ENCODE data around the gene OTUB1. TPM values are rescaled to one million over a fixed set of nuclear protein-coding genes. Genes with fewer than 3 reads are reported as not detected.

The OTUB1 gene
- total RNA-seq, 1 donor from 2014 or later, result 107 TPM

- Mint-ChIP-seq H3K4me3 (ENCODE audit: low read depth) (no peak overlapping the region), H3K9me3 (no peaks in the 10 kb centered on the region)
- intact Hi-C loops (cut with micrococcal nuclease), result no loop called here
Measured at GRCh38 chr11:64001484-64002420, 15.5 kb downstream of the OTUB1 start.

GRCh38 chr11:64003807-64004589, 17.8 kb downstream of the OTUB1 start:
- Mint-ChIP-seq H3K4me1 (ENCODE audit: low read depth) (peaks cover 5% of the 10 kb centered on the region), H3K9me3 (no peaks in the 10 kb centered on the region), H3K36me3 (ENCODE audit: low read depth) (no peaks in the 10 kb centered on the region), H3K27ac (no peak overlapping the region), H3K4me3 (ENCODE audit: low read depth) (no peak overlapping the region), H3K27me3 (ENCODE audit: low read depth) (peaks cover 27% of the 10 kb centered on the region)
- intact Hi-C loops (cut with micrococcal nuclease), result no loop called here
- no peak for DNase-seq (ENCODE audit: low spot score)

More at GRCh38 chr11:64001484-64002420, 15.5 kb downstream of the OTUB1 start:
- H3K27me3 Mint-ChIP-seq (ENCODE audit: low read depth), result peaks cover 8% of the 10 kb centered on the region
- DNase-seq (ENCODE audit: low spot score), result no peak
- peaks cover 14% of the 10 kb centered on the region for H3K36me3 Mint-ChIP-seq (ENCODE audit: low read depth)
- peaks cover 2% of the 10 kb centered on the region for H3K4me1 Mint-ChIP-seq (ENCODE audit: low read depth)
- H3K27ac Mint-ChIP-seq, result no peak overlapping the region

- DNase-seq (ENCODE audit: low spot score), result no peak
- Mint-ChIP-seq H3K36me3 (ENCODE audit: low read depth) (no peaks in the 10 kb centered on the region), H3K9me3 (no peaks in the 10 kb centered on the region), H3K4me1 (ENCODE audit: low read depth) (peaks cover 5% of the 10 kb centered on the region), H3K4me3 (ENCODE audit: low read depth) (no peak overlapping the region), H3K27ac (no peak overlapping the region), H3K27me3 (ENCODE audit: low read depth) (peaks cover 27% of the 10 kb centered on the region)
- intact Hi-C loops (cut with micrococcal nuclease), result no loop called here
Measured at GRCh38 chr11:64004590-64004984, 18.3 kb downstream of the OTUB1 start.

GRCh38 chr11:64005691-64006090, 19.5 kb downstream of the OTUB1 start:
- Mint-ChIP-seq H3K36me3 (ENCODE audit: low read depth) (no peaks in the 10 kb centered on the region), H3K27me3 (ENCODE audit: low read depth) (peaks cover 27% of the 10 kb centered on the region), H3K27ac (no peak overlapping the region), H3K4me3 (ENCODE audit: low read depth) (no peak overlapping the region), H3K4me1 (ENCODE audit: low read depth) (peaks cover 5% of the 10 kb centered on the region), H3K9me3 (peaks cover 9% of the 10 kb centered on the region)
- DNase-seq (ENCODE audit: low spot score), result no peak
- intact Hi-C loops (cut with micrococcal nuclease), result no loop called here

GRCh38 chr11:64006398-64006797, 20.2 kb downstream of the OTUB1 start:
- Mint-ChIP-seq H3K4me3 (ENCODE audit: low read depth) (no peak overlapping the region), H3K9me3 (peaks cover 13% of the 10 kb centered on the region), H3K27ac (no peak overlapping the region), H3K36me3 (ENCODE audit: low read depth) (no peaks in the 10 kb centered on the region), H3K27me3 (ENCODE audit: low read depth) (peaks cover 25% of the 10 kb centered on the region), H3K4me1 (ENCODE audit: low read depth) (peaks cover 3% of the 10 kb centered on the region)
- no peak for DNase-seq (ENCODE audit: low spot score)
- intact Hi-C loops (cut with micrococcal nuclease), result no loop called here

- H3K9me3 Mint-ChIP-seq, result peaks cover 13% of the 10 kb centered on the region
- no peaks in the 10 kb centered on the region for H3K36me3 Mint-ChIP-seq (ENCODE audit: low read depth)
- no peak overlapping the region for H3K4me3 Mint-ChIP-seq (ENCODE audit: low read depth)
- intact Hi-C loops (cut with micrococcal nuclease), result no loop called here
- no peak for DNase-seq (ENCODE audit: low spot score)
- H3K27me3 Mint-ChIP-seq (ENCODE audit: low read depth), result peaks cover 25% of the 10 kb centered on the region
- peaks cover 3% of the 10 kb centered on the region for H3K4me1 Mint-ChIP-seq (ENCODE audit: low read depth)
- no peak overlapping the region for H3K27ac Mint-ChIP-seq
Measured at GRCh38 chr11:64007160-64007628, 21.0 kb downstream of the OTUB1 start.

GRCh38 chr11:64007629-64008282, 21.5 kb downstream of the OTUB1 start:
- intact Hi-C loops (cut with micrococcal nuclease), result no loop called here
- no peak overlapping the region for H3K27ac Mint-ChIP-seq
- peaks cover 13% of the 10 kb centered on the region for H3K9me3 Mint-ChIP-seq
- no peak for DNase-seq (ENCODE audit: low spot score)
- peaks cover 25% of the 10 kb centered on the region for H3K27me3 Mint-ChIP-seq (ENCODE audit: low read depth)
- H3K4me1 Mint-ChIP-seq (ENCODE audit: low read depth), result peaks cover 3% of the 10 kb centered on the region
- no peaks in the 10 kb centered on the region for H3K36me3 Mint-ChIP-seq (ENCODE audit: low read depth)
- no peak overlapping the region for H3K4me3 Mint-ChIP-seq (ENCODE audit: low read depth)

- DNase-seq (ENCODE audit: low spot score), result no peak
- intact Hi-C loops (cut with micrococcal nuclease), result no loop called here
- no peak overlapping the region for H3K4me3 Mint-ChIP-seq (ENCODE audit: low read depth)
- H3K9me3 Mint-ChIP-seq, result peaks cover 13% of the 10 kb centered on the region
- H3K27me3 Mint-ChIP-seq (ENCODE audit: low read depth), result peaks cover 25% of the 10 kb centered on the region
- H3K36me3 Mint-ChIP-seq (ENCODE audit: low read depth), result no peaks in the 10 kb centered on the region
- H3K27ac Mint-ChIP-seq, result no peak overlapping the region
- peaks cover 3% of the 10 kb centered on the region for H3K4me1 Mint-ChIP-seq (ENCODE audit: low read depth)
Measured at GRCh38 chr11:64008283-64008913, 22.2 kb downstream of the OTUB1 start.

GRCh38 chr11:64008914-64009633, 22.8 kb downstream of the OTUB1 start:
- peaks cover 25% of the 10 kb centered on the region for H3K27me3 Mint-ChIP-seq (ENCODE audit: low read depth)

GRCh38 chr11:64009710-64010109, 23.5 kb downstream of the OTUB1 start:
- H3K27me3 Mint-ChIP-seq (ENCODE audit: low read depth), result peaks cover 25% of the 10 kb centered on the region
- H3K4me1 Mint-ChIP-seq (ENCODE audit: low read depth), result peaks cover 3% of the 10 kb centered on the region
- DNase-seq (ENCODE audit: low spot score), result no peak
- peaks cover 13% of the 10 kb centered on the region for H3K9me3 Mint-ChIP-seq
- no peak overlapping the region for H3K27ac Mint-ChIP-seq
- H3K4me3 Mint-ChIP-seq (ENCODE audit: low read depth), result no peak overlapping the region
- H3K36me3 Mint-ChIP-seq (ENCODE audit: low read depth), result no peaks in the 10 kb centered on the region
- intact Hi-C loops (cut with micrococcal nuclease), result no loop called here

More at GRCh38 chr11:64008914-64009633, 22.8 kb downstream of the OTUB1 start:
- DNase-seq (ENCODE audit: low spot score), result no peak
- H3K36me3 Mint-ChIP-seq (ENCODE audit: low read depth), result no peaks in the 10 kb centered on the region
- H3K4me1 Mint-ChIP-seq (ENCODE audit: low read depth), result peaks cover 3% of the 10 kb centered on the region
- H3K27ac Mint-ChIP-seq, result no peak overlapping the region
- intact Hi-C loops (cut with micrococcal nuclease), result no loop called here
- H3K9me3 Mint-ChIP-seq, result peaks cover 13% of the 10 kb centered on the region
- no peak overlapping the region for H3K4me3 Mint-ChIP-seq (ENCODE audit: low read depth)

- no peak overlapping the region for H3K27ac Mint-ChIP-seq
- intact Hi-C loops (cut with micrococcal nuclease), result no loop called here
- peaks cover 3% of the 10 kb centered on the region for H3K4me1 Mint-ChIP-seq (ENCODE audit: low read depth)
- peaks cover 13% of the 10 kb centered on the region for H3K9me3 Mint-ChIP-seq
- H3K36me3 Mint-ChIP-seq (ENCODE audit: low read depth), result no peaks in the 10 kb centered on the region
- H3K27me3 Mint-ChIP-seq (ENCODE audit: low read depth), result peaks cover 25% of the 10 kb centered on the region
- DNase-seq (ENCODE audit: low spot score), result no peak
- no peak overlapping the region for H3K4me3 Mint-ChIP-seq (ENCODE audit: low read depth)
Measured at GRCh38 chr11:64010783-64011182, 24.5 kb downstream of the OTUB1 start.

GRCh38 chr11:64011371-64011770, 25.1 kb downstream of the OTUB1 start:
- Mint-ChIP-seq H3K27me3 (ENCODE audit: low read depth) (peaks cover 22% of the 10 kb centered on the region), H3K27ac (no peak overlapping the region), H3K4me1 (ENCODE audit: low read depth) (peaks cover 3% of the 10 kb centered on the region), H3K9me3 (peaks cover 13% of the 10 kb centered on the region), H3K36me3 (ENCODE audit: low read depth) (no peaks in the 10 kb centered on the region), H3K4me3 (ENCODE audit: low read depth) (no peak overlapping the region)
- DNase-seq (ENCODE audit: low spot score), result no peak
- intact Hi-C loops (cut with micrococcal nuclease), result no loop called here
